Bronchial epithelial cell (primary cell): ENCODE data around the gene C2orf81. TPM values are rescaled to one million over a fixed set of nuclear protein-coding genes. Genes with fewer than 3 reads are reported as not detected.

Experiments used
- DNase-seq: peaks from one replicate; pipeline ENCODE4 v3.0.0-alpha.2; 2010; ENCODE audit warnings: low read depth
- FAIRE-seq: peaks from 2 replicates; lab custom pipeline; 2011; peaks lifted over from hg19 to GRCh38; lab: Jason Lieb, UNC
- H3K27me3 ChIP-seq: 2 replicates; pipeline ENCODE4 v1.5.1; 2011; ENCODE audit warnings: low read length; ENCODE audit not compliant: control insufficient read depth, insufficient read depth
- H3K36me3 ChIP-seq: 2 replicates; pipeline ENCODE4 v1.5.1; 2011; ENCODE audit warnings: low read length; ENCODE audit not compliant: control insufficient read depth, insufficient read depth
- H3K4me3 ChIP-seq: 2 replicates; pipeline ENCODE4 v1.5.1; 2011; ENCODE audit warnings: mild to moderate bottlenecking, low read depth, low read length, control low read depth
- CTCF ChIP-seq: IDR thresholded peaks from 2 replicates; pipeline ENCODE4 v1.5.1; 2011; ENCODE audit warnings: mild to moderate bottlenecking, moderate library complexity, low read length, control low read depth, inconsistent platforms; ENCODE audit not compliant: insufficient read depth, severe bottlenecking
- total RNA-seq: library from RNA; depleted of rRNA; stranded (reverse); fragments of >200 nt; gene quantifications from 2 replicates; pipeline ENCODE4 v1.2.1, GENCODE V29; 2014

The C2orf81 gene
- total RNA-seq, 1 donor from 2014 or later: 0.26 TPM

GRCh38 chr2:74371421-74371820 is 50.0 kb downstream of the C2orf81 start:
- FAIRE-seq (no peak), DNase-seq (no peak)
- H3K4me3 ChIP-seq: no peak overlapping the region
- H3K36me3 ChIP-seq: peaks cover 26% of the 10 kb centered on the region
- no peak for TF ChIP-seq CTCF
- H3K27me3 ChIP-seq: no peaks in the 10 kb centered on the region

- DNase-seq (no peak), FAIRE-seq (no peak)
- no peak for TF ChIP-seq CTCF
- H3K36me3 ChIP-seq: peaks cover 28% of the 10 kb centered on the region
- H3K27me3 ChIP-seq: no peaks in the 10 kb centered on the region
- H3K4me3 ChIP-seq: no peak overlapping the region
Measured at GRCh38 chr2:74369976-74370375, 51.4 kb downstream of the C2orf81 start.

GRCh38 chr2:74368499-74368898 is 52.9 kb downstream of the C2orf81 start:
- no peak for TF ChIP-seq CTCF
- DNase-seq: no peak
- H3K36me3 ChIP-seq: peaks cover 37% of the 10 kb centered on the region
- no peaks in the 10 kb centered on the region for H3K27me3 ChIP-seq
- FAIRE-seq: no peak
- no peak overlapping the region for H3K4me3 ChIP-seq

- DNase-seq (no peak), FAIRE-seq (no peak)
- Histone ChIP-seq H3K4me3 (no peak overlapping the region), H3K27me3 (no peaks in the 10 kb centered on the region), H3K36me3 (peaks cover 42% of the 10 kb centered on the region)
- TF ChIP-seq CTCF: no peak
Measured at GRCh38 chr2:74367789-74368188, 53.6 kb downstream of the C2orf81 start.

GRCh38 chr2:74366036-74366435 is 55.4 kb downstream of the C2orf81 start:
- FAIRE-seq (peak; percentile 36), DNase-seq (no peak)
- Histone ChIP-seq H3K27me3 (no peaks in the 10 kb centered on the region), H3K36me3 (peaks cover 48% of the 10 kb centered on the region), H3K4me3 (no peak overlapping the region)
- TF ChIP-seq CTCF: no peak
